ENCODE measurements around the gene IFI27. TPM values are rescaled to one million over a fixed set of nuclear protein-coding genes. Genes with fewer than 3 reads are reported as not detected.

IFI27 gene
- total and polyA plus RNA-seq, 2 of the 8 experiments (the other 6 are each of a cell fraction or from before 2014, with no cell fraction given): 0.76 to 2.2 TPM

DNA sequence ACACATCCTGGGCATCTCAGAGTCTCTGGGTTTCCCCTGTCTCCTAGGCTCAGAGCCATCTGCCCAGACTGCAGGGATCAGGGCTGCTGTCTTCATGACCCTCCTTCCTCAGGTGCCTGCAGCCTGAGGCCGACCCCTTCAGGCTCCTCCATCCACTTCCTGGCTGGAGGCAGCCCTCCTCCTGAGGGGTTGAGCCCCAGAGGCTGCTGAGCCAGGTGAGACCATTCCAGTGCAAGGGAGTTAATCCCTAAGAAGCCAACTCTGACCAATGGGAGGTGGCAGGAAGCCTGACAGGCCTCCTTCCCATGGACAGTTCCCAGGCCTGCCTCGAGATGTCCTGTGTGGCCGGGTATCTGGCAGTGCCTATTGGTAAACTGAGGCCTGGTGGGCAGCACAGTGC is 55.2 kb downstream of the IFI27 start:
- peak overlapping the region; percentile 86; the same call in 1 of the 2 replicates for H2AFZ ChIP-seq (ENCODE audit: low read length)
- no peaks in the 10 kb centered on the region for H3K9me3 ChIP-seq (ENCODE audit: insufficient read depth in 2 of 2, low read depth in 1 of 2, low read length in 1 of 2)
- H3K4me2 ChIP-seq (ENCODE audit: insufficient read depth in 1 of 2, low read depth in 2 of 2, low read length in 2 of 2): peak overlapping the region in 1 of 2 experiments; percentile 22; a peak in 2 of 4 replicates
- no peak for FAIRE-seq
- peak overlapping the region; percentile 15; the same call in 1 of the 2 replicates for H2BK20ac ChIP-seq (ENCODE audit: low read length)
- no peak overlapping the region for H3K4ac ChIP-seq (replicated peaks; ENCODE audit: insufficient read length, low read depth, low read length)
- no peaks in the 10 kb centered on the region for H3K79me1 ChIP-seq (ENCODE audit: low read depth, low read length)
- POLR2A ChIA-PET (ENCODE audit: partially characterized antibody): no interaction called here
- no peaks in the 10 kb centered on the region for H4K20me1 ChIP-seq (replicated peaks in 1 of 2; ENCODE audit: control insufficient read depth in 1 of 2, insufficient read depth in 2 of 2, low read length in 2 of 2)
- H3K79me2 ChIP-seq (ENCODE audit: control insufficient read depth in 1 of 2, insufficient read depth in 2 of 2, low read length in 2 of 2): no peaks in the 10 kb centered on the region
- H2BK15ac ChIP-seq (ENCODE audit: low read length): peak overlapping the region; percentile 40; the same call in 1 of the 2 replicates
- H2BK12ac ChIP-seq (ENCODE audit: low read depth, low read length): peak overlapping the region; percentile 51
- H3K23ac ChIP-seq (ENCODE audit: insufficient read length): no peak overlapping the region
- DNase-seq (ENCODE audit: low read depth in 1 of 2, low spot score in 2 of 2): no peak
- H4K8ac ChIP-seq (ENCODE audit: extremely low read depth, insufficient read depth, low read length): no peak overlapping the region; the same call in 1 of the 2 replicates
- no peak overlapping the region for H2BK5ac ChIP-seq (ENCODE audit: low read depth, low read length)
- no peak overlapping the region for H4K91ac ChIP-seq (replicated peaks; ENCODE audit: insufficient read length, low read length)
- TF ChIP-seq CEBPB (IDR thresholded peaks at IDR 0.05; ENCODE audit: low read depth, low read length): no peak
- no peak overlapping the region for H3K56ac ChIP-seq (replicated peaks; ENCODE audit: insufficient read length, low read depth, low read length)
- H3K27me3 ChIP-seq (replicated peaks in 1 of 4; ENCODE audit: control insufficient read depth in 3 of 4, extremely low read depth in 1 of 4, insufficient read depth in 3 of 4, low read length in 3 of 4): peaks cover 0 to 5% (median 3%) of the 10 kb centered on the region in 4 experiments; a peak in 3 of 7 replicates
- CTCF ChIA-PET (ENCODE audit: partially characterized antibody): interaction anchor here (0.9 to 3.1 kb wide), 5 partner anchors 14 to 139 kb away, joined by 3 to 12 read pairs (median 5); no protein-coding TSS in a partner anchor
- no peak overlapping the region for H3K18ac ChIP-seq (ENCODE audit: extremely low read depth, low read length)
- H2BK120ac ChIP-seq (replicated peaks; ENCODE audit: low read depth, low read length): no peak overlapping the region
- H4K5ac ChIP-seq (ENCODE audit: insufficient read length, low read depth, low read length): no peak overlapping the region
- no peak overlapping the region for H2AK5ac ChIP-seq (ENCODE audit: low read depth, low read length)
- 86% methylated on average over 3 of the region's 3 CpGs; no CpG with 5 or more reads in 1 of the 2 experiments for WGBS, 2 experiments (ENCODE audit: extremely low coverage in 1 of 2, insufficient coverage in 1 of 2, insufficient read length in 1 of 2, insufficient replicate concordance in 2 of 2, low coverage in 1 of 2, low lambda C conversion rate in 2 of 2, missing lambda C conversion rate in 1 of 2)
- H3K14ac ChIP-seq (ENCODE audit: insufficient read length): no peak overlapping the region
- H3K23me2 ChIP-seq (ENCODE audit: low read depth, low read length): no peaks in the 10 kb centered on the region
- H3K4me1 ChIP-seq (replicated peaks in 1 of 4; ENCODE audit: control insufficient read depth in 3 of 4, insufficient read depth in 4 of 4, low read length in 3 of 4): peaks cover 2 to 18% (median 8%) of the 10 kb centered on the region in 4 experiments
- H3K36me3 ChIP-seq (ENCODE audit: control insufficient read depth in 2 of 4, insufficient read depth in 4 of 4, low read length in 3 of 4): no peaks in the 10 kb centered on the region
- H3K27ac ChIP-seq (ENCODE audit: low read depth, low read length): no peak overlapping the region
- no peak overlapping the region for H3K4me3 ChIP-seq (ENCODE audit: extremely low read depth in 1 of 4, insufficient read depth in 2 of 4, low read depth in 3 of 4, low read length in 4 of 4)
- H3K9ac ChIP-seq (replicated peaks in 1 of 4; ENCODE audit: extremely low read depth in 1 of 4, low read depth in 3 of 4, low read length in 3 of 4): no peak overlapping the region

Other genes with a start within 250 kb of the IFI27 start
- not detected in 2 replicates for gene FAM181A, start 183.4 kb upstream of the IFI27 start, total RNA-seq (2021; fragmentation: NEBNext Ultra II Directional; extraction: Animal tissue kit (Norgen Biotek cat#: 25700))
- gene FAM181A, start 183.4 kb upstream of the IFI27 start, polyA plus RNA-seq (2011; rRNA removed): not detected in 2 replicates
- 0.77 and 1.0 TPM in 2 replicates for gene ASB2, start 134.2 kb upstream of the IFI27 start, total RNA-seq (2021; fragmentation: NEBNext Ultra II Directional; extraction: Animal tissue kit (Norgen Biotek cat#: 25700))
- gene ASB2, start 134.2 kb upstream of the IFI27 start, polyA plus RNA-seq (2011; rRNA removed): 2.1 and 3.2 TPM in 2 replicates
- gene CCDC197, start 113.4 kb upstream of the IFI27 start, total RNA-seq (2021; fragmentation: NEBNext Ultra II Directional; extraction: Animal tissue kit (Norgen Biotek cat#: 25700)): not detected in 2 replicates
- not detected in 2 replicates for gene CCDC197, start 113.4 kb upstream of the IFI27 start, polyA plus RNA-seq (2011; rRNA removed)
- gene OTUB2, start 84.4 kb upstream of the IFI27 start, total RNA-seq (2021; fragmentation: NEBNext Ultra II Directional; extraction: Animal tissue kit (Norgen Biotek cat#: 25700)): 4.1 and 4.2 TPM in 2 replicates
- 2.2 and 2.6 TPM in 2 replicates for gene OTUB2, start 84.4 kb upstream of the IFI27 start, polyA plus RNA-seq (2011; rRNA removed)
- 186 and 201 TPM in 2 replicates for gene DDX24, start 29.5 kb upstream of the IFI27 start, total RNA-seq (2021; fragmentation: NEBNext Ultra II Directional; extraction: Animal tissue kit (Norgen Biotek cat#: 25700))
- 73.8 and 89.0 TPM in 2 replicates for gene DDX24, start 29.5 kb upstream of the IFI27 start, polyA plus RNA-seq (2011; rRNA removed)
- 19.9 and 21.2 TPM in 2 replicates for gene IFI27L1, start 29.4 kb upstream of the IFI27 start, total RNA-seq (2021; fragmentation: NEBNext Ultra II Directional; extraction: Animal tissue kit (Norgen Biotek cat#: 25700))
- 30.5 and 36.8 TPM in 2 replicates for gene IFI27L1, start 29.4 kb upstream of the IFI27 start, polyA plus RNA-seq (2011; rRNA removed)
- gene IFI27L2, start 18.9 kb downstream of the IFI27 start, total RNA-seq (2021; fragmentation: NEBNext Ultra II Directional; extraction: Animal tissue kit (Norgen Biotek cat#: 25700)): 14.0 and 19.8 TPM in 2 replicates
- 69.6 and 74.7 TPM in 2 replicates for gene IFI27L2, start 18.9 kb downstream of the IFI27 start, polyA plus RNA-seq (2011; rRNA removed)
- gene PPP4R4, start 63.6 kb downstream of the IFI27 start, total RNA-seq (2021; fragmentation: NEBNext Ultra II Directional; extraction: Animal tissue kit (Norgen Biotek cat#: 25700)): 9.4 and 9.6 TPM in 2 replicates
- gene PPP4R4, start 63.6 kb downstream of the IFI27 start, polyA plus RNA-seq (2011; rRNA removed): 2.5 and 3.3 TPM in 2 replicates
- not detected in 2 replicates for gene SERPINA10, start 182.5 kb downstream of the IFI27 start, total RNA-seq (2021; fragmentation: NEBNext Ultra II Directional; extraction: Animal tissue kit (Norgen Biotek cat#: 25700))
- gene SERPINA10, start 182.5 kb downstream of the IFI27 start, polyA plus RNA-seq (2011; rRNA removed): not detected in 2 replicates
- not detected in 2 replicates for gene SERPINA6, start 212.6 kb downstream of the IFI27 start, total RNA-seq (2021; fragmentation: NEBNext Ultra II Directional; extraction: Animal tissue kit (Norgen Biotek cat#: 25700))
- not detected in 2 replicates for gene SERPINA6, start 212.6 kb downstream of the IFI27 start, polyA plus RNA-seq (2011; rRNA removed)